ENCODE data around the gene HDAC4.

HDAC4 gene

GRCh38 chr2:239343946-239344856 lies 56.6 kb downstream of the HDAC4 start:
- no peak for DNase-seq

- no peak for DNase-seq
These were observed 57.4 kb downstream of the HDAC4 start for GRCh38 chr2:239343460-239343859.

- DNase-seq, result no peak
These were observed 59.0 kb downstream of the HDAC4 start for GRCh38 chr2:239341840-239342239.

- no peak for DNase-seq
These were observed 59.6 kb downstream of the HDAC4 start for GRCh38 chr2:239341146-239341732.

- DNase-seq, result no peak
These were observed 60.9 kb downstream of the HDAC4 start for GRCh38 chr2:239339726-239340601.

GRCh38 chr2:239339241-239339640 lies 61.6 kb downstream of the HDAC4 start:
- DNase-seq, result no peak

- peak; percentile 25 for DNase-seq
These were observed 62.8 kb downstream of the HDAC4 start for GRCh38 chr2:239337877-239338484.

- no peak for DNase-seq
These were observed 63.5 kb downstream of the HDAC4 start for GRCh38 chr2:239337122-239337876.

GRCh38 chr2:239331560-239331959 lies 69.3 kb downstream of the HDAC4 start:
- DNase-seq, result no peak

GRCh38 chr2:239330836-239331235 lies 70.0 kb downstream of the HDAC4 start:
- no peak for DNase-seq

GRCh38 chr2:239329972-239330572 lies 70.7 kb downstream of the HDAC4 start:
- no peak for DNase-seq

GRCh38 chr2:239329284-239329971 lies 71.4 kb downstream of the HDAC4 start:
- no peak for DNase-seq

GRCh38 chr2:239328351-239329191 lies 72.2 kb downstream of the HDAC4 start:
- no peak for DNase-seq

- no peak for DNase-seq
These were observed 73.1 kb downstream of the HDAC4 start for GRCh38 chr2:239327536-239328350.

- DNase-seq, result no peak
These were observed 73.8 kb downstream of the HDAC4 start for GRCh38 chr2:239326831-239327535.

- peak; percentile 30 for DNase-seq
These were observed 76.4 kb downstream of the HDAC4 start for GRCh38 chr2:239324456-239324855.

- DNase-seq, result no peak
These were observed 77.4 kb downstream of the HDAC4 start for GRCh38 chr2:239323447-239323846.

GRCh38 chr2:239322416-239323086 lies 78.3 kb downstream of the HDAC4 start:
- DNase-seq, result no peak

Measured in DMS153 (cell line).